Peyer's patch (tissue), 4 donors: ENCODE measurements around the gene SKI.

ENCODE experiments used
- CTCF ChIP-seq, 6 experiments: fragments of 450-650 bp in 4 of 6; fragments of 200-600 bp in 2 of 6; sonication (generic) in 1 of 6; IDR thresholded peaks; one replicate each; pipeline ENCODE4 v1.5.1; 2017 to 2019; ENCODE audit warnings: antibody characterized with exemption in 6 of 6, mild to moderate bottlenecking in 3 of 6, moderate library complexity in 1 of 6
- POLR2A ChIP-seq, 2 donors: fragments of 450-650 bp; IDR thresholded peaks; one replicate each; pipeline ENCODE4 v1.5.1; 2017; ENCODE audit warnings: antibody characterized with exemption in 2 of 2, mild to moderate bottlenecking in 2 of 2, moderate library complexity in 2 of 2

- TF ChIP-seq POLR2A (IDR thresholded peaks at IDR 0.05) (no peak), CTCF (IDR thresholded peaks at IDR 0.05) (no peak)
Measured at GRCh38 chr1:2268285-2269056, 40.4 kb downstream of the SKI start.
